Measurements from ENCODE around the gene RUFY4. TPM values are rescaled to one million over a fixed set of nuclear protein-coding genes. Genes with fewer than 3 reads are reported as not detected.

Gene RUFY4
- total RNA-seq, 4 donors from 2014 or later, result not detected

DNA sequence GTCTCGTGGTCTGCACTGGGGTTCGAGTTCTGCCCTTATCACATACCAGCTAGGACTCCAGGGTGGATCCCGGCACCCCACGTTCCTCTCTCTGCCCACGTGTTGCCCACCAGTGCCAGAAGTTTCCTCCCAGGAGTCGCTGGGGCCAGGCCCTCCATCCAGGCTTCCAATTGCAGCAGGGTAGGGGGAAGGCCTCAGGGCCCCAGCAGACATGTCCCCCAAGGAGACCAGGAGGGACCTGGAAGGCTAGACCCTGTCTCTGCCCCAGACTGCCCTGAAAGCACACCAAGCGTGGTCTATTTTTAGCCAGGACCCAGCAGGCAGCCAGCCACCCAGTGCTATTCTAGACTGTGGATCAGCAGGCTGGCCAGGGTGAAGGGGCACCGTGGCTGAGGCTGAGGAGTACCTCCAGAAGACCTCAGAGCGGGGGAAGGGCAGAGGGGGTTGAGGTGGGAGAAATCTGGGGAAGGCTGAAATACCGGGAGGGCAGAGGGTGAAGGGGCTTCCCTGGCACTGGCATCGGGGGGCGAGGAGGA is 47.4 kb upstream of the RUFY4 start:
- peak; percentile 44 to 48 for DNase-seq
- Histone ChIP-seq H3K36me3 (no peaks in the 10 kb centered on the region), H3K4me3 (replicated peaks in 1 of 3) (no peak overlapping the region), H3K27ac (no peak overlapping the region), H3K27me3 (no peaks in the 10 kb centered on the region), H3K9me3 (no peaks in the 10 kb centered on the region), H3K4me1 (peaks cover 32 to 65% of the 10 kb centered on the region in 2 donors)
- TF ChIP-seq, protein P1, sequence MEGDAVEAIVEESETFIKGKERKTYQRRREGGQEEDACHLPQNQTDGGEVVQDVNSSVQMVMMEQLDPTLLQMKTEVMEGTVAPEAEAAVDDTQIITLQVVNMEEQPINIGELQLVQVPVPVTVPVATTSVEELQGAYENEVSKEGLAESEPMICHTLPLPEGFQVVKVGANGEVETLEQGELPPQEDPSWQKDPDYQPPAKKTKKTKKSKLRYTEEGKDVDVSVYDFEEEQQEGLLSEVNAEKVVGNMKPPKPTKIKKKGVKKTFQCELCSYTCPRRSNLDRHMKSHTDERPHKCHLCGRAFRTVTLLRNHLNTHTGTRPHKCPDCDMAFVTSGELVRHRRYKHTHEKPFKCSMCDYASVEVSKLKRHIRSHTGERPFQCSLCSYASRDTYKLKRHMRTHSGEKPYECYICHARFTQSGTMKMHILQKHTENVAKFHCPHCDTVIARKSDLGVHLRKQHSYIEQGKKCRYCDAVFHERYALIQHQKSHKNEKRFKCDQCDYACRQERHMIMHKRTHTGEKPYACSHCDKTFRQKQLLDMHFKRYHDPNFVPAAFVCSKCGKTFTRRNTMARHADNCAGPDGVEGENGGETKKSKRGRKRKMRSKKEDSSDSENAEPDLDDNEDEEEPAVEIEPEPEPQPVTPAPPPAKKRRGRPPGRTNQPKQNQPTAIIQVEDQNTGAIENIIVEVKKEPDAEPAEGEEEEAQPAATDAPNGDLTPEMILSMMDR (IDR thresholded peaks at IDR 0.05), result no peak
- no peak for TF ChIP-seq POLR2A (IDR thresholded peaks at IDR 0.05)
- intact Hi-C loops (cut with DNase I), result no loop called here
- 72 to 78% methylated on average over 12 of the region's 12 CpGs for WGBS, 2 donors

DNA sequence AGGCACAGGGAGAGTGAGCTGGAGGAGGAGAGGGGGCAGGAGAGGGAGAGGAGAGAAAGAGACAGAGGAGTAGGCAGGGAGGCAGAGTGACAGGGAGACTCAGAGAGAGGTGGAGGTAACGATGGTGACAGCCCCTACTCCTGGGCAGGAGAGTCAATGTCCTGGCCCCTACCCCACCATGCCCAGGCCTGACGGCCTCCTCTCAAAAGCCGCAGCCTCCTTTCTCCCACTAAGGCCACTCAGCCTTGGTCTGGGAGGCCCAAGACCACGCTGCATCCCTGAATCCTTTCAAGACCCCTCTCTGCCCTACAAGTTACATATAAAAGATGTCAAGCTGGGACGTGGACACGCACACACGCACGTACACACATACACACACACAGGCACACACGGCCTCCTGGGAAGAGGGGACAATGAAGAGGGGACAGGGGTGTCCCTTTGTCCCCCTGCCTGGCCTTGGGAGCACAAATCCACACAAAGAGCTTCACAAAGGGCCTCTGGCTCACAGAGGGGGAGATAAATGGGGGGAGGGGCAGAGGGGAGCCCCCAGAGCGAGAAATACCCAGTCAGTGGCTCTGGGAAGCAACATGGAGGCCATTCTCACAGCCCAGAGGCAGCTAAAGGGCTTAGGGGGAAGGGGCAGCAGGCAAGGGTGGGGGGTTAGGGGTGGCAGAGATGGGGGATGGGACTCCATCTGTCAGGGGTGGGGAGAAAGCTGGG is 46.8 kb upstream of the RUFY4 start:
- H3K27ac ChIP-seq, result no peak overlapping the region
- H3K4me3 ChIP-seq (replicated peaks in 1 of 3), result no peak overlapping the region
- intact Hi-C loops (cut with DNase I), result no loop called here
- H3K4me1 ChIP-seq, result peaks cover 36 to 68% of the 10 kb centered on the region in 2 donors
- no peaks in the 10 kb centered on the region for H3K9me3 ChIP-seq
- 92 to 95% methylated on average over 10 of the region's 10 CpGs for whole genome bisulfite sequencing, 2 donors
- TF ChIP-seq POLR2A (IDR thresholded peaks at IDR 0.05), result no peak
- no peaks in the 10 kb centered on the region for H3K36me3 ChIP-seq
- peak in 1 of 2 donors; percentile 1 for DNase-seq
- H3K27me3 ChIP-seq, result no peaks in the 10 kb centered on the region

DNA sequence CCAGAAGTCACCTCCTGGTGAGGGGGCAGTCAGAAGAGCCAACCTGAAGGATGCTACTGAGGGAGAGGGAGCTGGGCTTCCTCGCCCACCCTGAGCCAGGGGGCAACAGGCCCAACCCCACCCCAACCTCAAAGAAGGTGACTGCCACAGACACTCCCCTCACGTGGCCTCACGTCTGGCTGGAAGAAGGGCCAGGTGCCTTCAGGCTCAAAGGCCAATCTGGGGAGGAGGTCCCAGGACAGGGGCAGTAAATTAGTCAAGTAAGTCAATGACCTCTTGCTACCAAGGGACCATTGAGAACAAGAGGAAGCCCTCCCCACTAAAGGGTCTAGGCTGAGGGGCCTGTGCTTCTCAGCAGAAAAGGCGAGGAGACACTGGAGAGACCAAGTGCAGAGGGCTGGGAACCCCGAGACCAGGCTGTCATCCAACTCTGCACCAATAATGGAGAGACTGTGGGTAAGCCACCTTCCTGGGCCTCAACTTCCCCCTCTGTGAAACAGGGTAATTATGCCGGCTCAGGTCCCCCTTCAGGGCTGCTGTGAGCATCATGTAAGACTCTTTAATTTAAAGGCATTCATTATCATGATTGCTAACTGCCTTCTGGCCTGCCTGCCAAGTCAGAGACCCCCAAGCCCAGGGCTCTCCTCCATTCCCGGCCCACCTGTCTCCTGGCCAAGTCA is 46.1 kb upstream of the RUFY4 start:
- DNase-seq, result peak in 1 of 2 donors; percentile 0
- Histone ChIP-seq H3K27me3 (no peaks in the 10 kb centered on the region), H3K4me1 (peaks cover 31 to 66% of the 10 kb centered on the region in 2 donors), H3K36me3 (no peaks in the 10 kb centered on the region), H3K27ac (no peak overlapping the region), H3K4me3 (replicated peaks in 1 of 3) (no peak overlapping the region), H3K9me3 (no peaks in the 10 kb centered on the region)
- intact Hi-C loops (cut with DNase I), result no loop called here
- WGBS, 2 donors, result 94% methylated on average over 7 of the region's 7 CpGs
- TF ChIP-seq, protein P1 (IDR thresholded peaks at IDR 0.05), result no peak
- TF ChIP-seq POLR2A (IDR thresholded peaks at IDR 0.05), result no peak

DNA sequence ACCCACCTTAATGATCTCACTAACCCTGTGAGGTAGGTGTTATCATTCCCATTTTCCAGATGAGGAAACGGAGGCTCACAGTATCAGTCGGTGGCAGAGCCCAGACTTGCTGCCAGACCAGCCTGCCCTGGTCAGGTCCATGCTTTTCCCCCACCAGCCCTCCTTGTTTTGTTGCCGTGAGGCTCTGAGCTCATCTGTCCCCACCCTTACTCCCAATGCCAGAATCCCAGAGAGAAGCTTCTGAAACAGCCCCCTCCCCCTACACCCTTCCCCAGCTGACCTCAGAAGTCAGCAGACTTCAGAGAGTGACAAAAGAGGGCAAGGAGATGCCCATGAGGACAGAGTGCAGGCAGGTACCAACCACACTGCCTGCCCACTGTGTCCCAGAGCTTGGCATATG is 45.4 kb upstream of the RUFY4 start:
- no peak overlapping the region for H3K4me3 ChIP-seq (replicated peaks in 1 of 3)
- H3K27ac ChIP-seq, result no peak overlapping the region
- no peak for DNase-seq
- intact Hi-C loops (cut with DNase I), result no loop called here
- no peaks in the 10 kb centered on the region for H3K36me3 ChIP-seq
- no peaks in the 10 kb centered on the region for H3K9me3 ChIP-seq
- 80 to 90% methylated on average over 3 of the region's 3 CpGs for WGBS, 2 donors
- H3K27me3 ChIP-seq, result no peaks in the 10 kb centered on the region
- TF ChIP-seq, protein P1 (IDR thresholded peaks at IDR 0.05), result no peak
- no peak for TF ChIP-seq POLR2A (IDR thresholded peaks at IDR 0.05)
- peaks cover 31 to 66% of the 10 kb centered on the region in 2 donors for H3K4me1 ChIP-seq

DNA sequence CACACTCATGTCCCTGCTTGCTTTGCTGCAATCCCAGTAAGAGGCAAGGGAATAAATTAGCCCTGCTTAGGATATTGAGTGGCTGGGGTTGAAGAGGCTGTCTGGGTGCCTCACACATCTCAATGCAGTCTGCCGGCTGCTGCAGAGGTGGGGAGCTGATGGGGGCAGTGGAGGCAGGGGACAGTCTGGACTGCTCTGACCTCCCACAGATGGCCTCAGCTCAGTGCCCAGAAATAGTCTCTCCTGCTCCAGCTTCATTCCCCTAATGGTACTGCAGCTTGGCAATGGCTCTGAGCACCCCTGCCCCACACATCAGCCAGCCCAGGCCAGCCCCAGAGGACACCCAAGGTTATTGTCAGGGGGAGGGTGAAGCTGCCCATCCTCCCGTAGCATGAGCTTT is 44.7 kb upstream of the RUFY4 start:
- intact Hi-C loops (cut with DNase I), result no loop called here

More for the DNA sequence above, 44.7 kb upstream of the RUFY4 start:
- Histone ChIP-seq H3K36me3 (no peaks in the 10 kb centered on the region), H3K27me3 (no peaks in the 10 kb centered on the region), H3K4me1 (peaks cover 32 to 69% of the 10 kb centered on the region in 2 donors), H3K27ac (no peak overlapping the region), H3K9me3 (no peaks in the 10 kb centered on the region), H3K4me3 (replicated peaks in 1 of 3) (no peak overlapping the region)
- WGBS, 2 donors, result 83 to 100% methylated on average over 1 to 2 of the region's 2 CpGs
- no peak for TF ChIP-seq POLR2A (IDR thresholded peaks at IDR 0.05)
- TF ChIP-seq, protein P1 (IDR thresholded peaks at IDR 0.05), result no peak
- peak in 1 of 2 donors; percentile 1 for DNase-seq

Measured in thyroid gland (tissue), 4 donors.